ENCODE data around the gene WDR45.

Gene WDR45

DNA sequence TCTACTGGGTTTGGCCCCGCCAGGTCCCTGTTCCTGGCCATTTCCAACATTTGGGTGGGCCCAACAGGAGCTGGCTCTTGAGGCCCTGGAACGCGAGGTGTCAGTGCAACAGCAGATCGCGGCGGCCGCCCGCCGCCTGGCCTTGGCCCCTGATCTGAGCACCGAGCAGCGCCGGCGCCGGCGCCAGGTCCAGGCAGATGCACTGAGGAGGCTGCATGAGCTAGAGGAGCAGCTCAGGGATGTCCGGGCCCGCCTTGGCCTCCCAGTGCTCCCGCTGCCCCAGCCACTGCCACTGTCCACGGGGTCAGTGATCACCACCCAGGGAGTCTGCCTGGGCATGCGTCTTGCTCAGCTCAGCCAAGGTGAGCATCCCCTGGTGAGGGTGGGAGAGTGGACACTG, 15.4 kb downstream of the WDR45 start:
- H3K36me3 ChIP-seq = peaks cover 0 to 21% (median 4%) of the 10 kb centered on the region in 11 experiments; a peak in 6 of 22 replicates
- peaks cover 0 to 31% (median 0%) of the 10 kb centered on the region in 11 experiments; a peak in 7 of 22 replicates for H4K20me1 ChIP-seq
- no peak for TF ChIP-seq Cebpa-rat (IDR thresholded peaks at IDR 0.05)

DNA sequence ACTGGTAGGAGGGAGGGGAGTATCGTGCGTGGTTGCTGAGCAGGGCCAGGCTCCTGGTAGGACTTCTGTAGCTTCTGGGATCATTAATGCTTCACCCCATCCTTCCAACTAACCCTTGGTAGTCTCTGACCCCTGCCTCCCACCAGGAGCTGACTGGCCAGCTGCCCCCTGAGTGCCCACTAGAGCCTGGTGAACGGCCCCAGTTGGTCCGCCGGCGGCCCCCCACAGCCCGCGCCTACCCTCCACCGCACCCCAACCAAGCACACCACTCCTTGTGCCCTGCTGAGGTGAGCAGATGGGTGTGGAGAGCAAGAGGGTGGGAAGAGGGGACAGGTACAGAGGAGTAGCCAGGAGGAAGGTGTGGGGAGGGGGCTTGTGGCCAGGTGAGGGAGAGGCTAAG, 16.0 kb downstream of the WDR45 start:
- Histone ChIP-seq H3K27me3 (peaks cover 2 to 80% (median 24%) of the 10 kb centered on the region in 11 experiments; a peak in 16 of 22 replicates), H3K9ac (no peak overlapping the region), H3K4me2 (no peak overlapping the region), H3K4me3 (no peak overlapping the region), H4K20me1 (peaks cover 0 to 31% (median 0%) of the 10 kb centered on the region in 11 experiments; a peak in 7 of 22 replicates), H3K4me1 (no peaks in the 10 kb centered on the region), H3K36me3 (peaks cover 0 to 16% (median 0%) of the 10 kb centered on the region in 11 experiments; a peak in 6 of 22 replicates), H3K9me3 (replicated peaks in 1 of 11) (no peaks in the 10 kb centered on the region), H3K27ac (no peak overlapping the region)
- no peak for TF ChIP-seq Cebpa-rat (IDR thresholded peaks at IDR 0.05)

More for the DNA sequence above, 15.4 kb downstream of the WDR45 start:
- no peak overlapping the region for H3K4me2 ChIP-seq
- H3K4me1 ChIP-seq = no peaks in the 10 kb centered on the region
- no peak overlapping the region for H3K27ac ChIP-seq
- H3K9ac ChIP-seq = no peak overlapping the region
- peaks cover 0 to 81% (median 22%) of the 10 kb centered on the region in 11 experiments; a peak in 17 of 22 replicates for H3K27me3 ChIP-seq
- no peak overlapping the region for H3K4me3 ChIP-seq
- H3K9me3 ChIP-seq (replicated peaks in 1 of 11) = no peaks in the 10 kb centered on the region

DNA sequence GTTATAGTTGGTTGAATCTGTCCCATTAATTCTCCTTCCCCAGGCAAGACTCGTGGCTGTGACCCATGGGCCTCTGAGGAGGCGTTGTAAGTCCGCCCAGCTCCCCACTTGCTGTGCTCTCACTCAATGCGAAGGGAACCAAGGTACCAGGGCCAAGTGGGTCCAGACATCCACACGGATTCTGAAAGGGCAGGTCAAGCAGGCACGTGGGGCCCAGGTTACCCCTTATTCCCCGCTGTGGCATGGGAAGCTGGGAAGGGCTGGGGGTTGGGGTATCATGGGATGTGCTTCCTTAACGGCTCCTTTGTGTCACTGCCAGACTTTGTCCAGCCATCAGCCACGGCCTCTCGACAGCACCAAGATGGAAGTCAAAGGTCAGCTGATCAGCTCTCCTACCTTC, 17.8 kb downstream of the WDR45 start:
- Histone ChIP-seq H3K9me3 (replicated peaks in 1 of 11) (no peaks in the 10 kb centered on the region), H3K4me1 (no peaks in the 10 kb centered on the region), H3K27ac (no peak overlapping the region), H3K4me3 (no peak overlapping the region), H3K27me3 (peaks cover 4 to 82% (median 39%) of the 10 kb centered on the region in 11 experiments; a peak in 18 of 22 replicates), H4K20me1 (peaks cover 0 to 34% (median 3%) of the 10 kb centered on the region in 11 experiments; a peak in 9 of 22 replicates), H3K9ac (no peak overlapping the region), H3K36me3 (peaks cover 0 to 14% (median 0%) of the 10 kb centered on the region in 11 experiments; a peak in 6 of 22 replicates), H3K4me2 (no peak overlapping the region)
- no peak for TF ChIP-seq Cebpa-rat (IDR thresholded peaks at IDR 0.05)

DNA sequence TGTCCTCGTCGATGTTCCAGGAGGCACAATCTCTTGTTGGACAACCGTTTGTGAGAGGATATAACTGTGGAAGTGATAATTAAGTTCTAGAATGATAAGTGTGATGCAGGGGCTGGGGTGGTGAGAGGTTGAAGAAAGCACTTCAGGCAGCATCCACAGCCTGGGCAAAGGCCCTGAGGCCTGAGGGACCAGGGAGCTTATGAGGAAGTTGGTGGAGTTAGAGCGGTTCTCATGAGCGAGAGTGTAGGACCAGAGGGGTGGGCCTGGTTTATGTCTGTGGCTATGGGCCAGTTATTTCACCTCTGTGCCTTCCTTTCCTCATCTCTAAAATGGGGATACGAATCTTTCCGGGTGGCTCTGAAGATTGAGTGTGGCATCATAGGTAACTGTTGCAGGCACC, 18.2 kb downstream of the WDR45 start:
- Histone ChIP-seq H3K9me3 (replicated peaks in 1 of 11) (no peaks in the 10 kb centered on the region), H3K4me2 (no peak overlapping the region), H3K36me3 (peaks cover 0 to 14% (median 0%) of the 10 kb centered on the region in 11 experiments; a peak in 6 of 22 replicates), H3K9ac (no peak overlapping the region), H4K20me1 (peaks cover 0 to 37% (median 3%) of the 10 kb centered on the region in 11 experiments; a peak in 9 of 22 replicates), H3K27me3 (peaks cover 4 to 82% (median 44%) of the 10 kb centered on the region in 11 experiments; a peak in 18 of 22 replicates), H3K4me3 (no peak overlapping the region), H3K4me1 (no peaks in the 10 kb centered on the region), H3K27ac (no peak overlapping the region)
- no peak for TF ChIP-seq Cebpa-rat (IDR thresholded peaks at IDR 0.05)

DNA sequence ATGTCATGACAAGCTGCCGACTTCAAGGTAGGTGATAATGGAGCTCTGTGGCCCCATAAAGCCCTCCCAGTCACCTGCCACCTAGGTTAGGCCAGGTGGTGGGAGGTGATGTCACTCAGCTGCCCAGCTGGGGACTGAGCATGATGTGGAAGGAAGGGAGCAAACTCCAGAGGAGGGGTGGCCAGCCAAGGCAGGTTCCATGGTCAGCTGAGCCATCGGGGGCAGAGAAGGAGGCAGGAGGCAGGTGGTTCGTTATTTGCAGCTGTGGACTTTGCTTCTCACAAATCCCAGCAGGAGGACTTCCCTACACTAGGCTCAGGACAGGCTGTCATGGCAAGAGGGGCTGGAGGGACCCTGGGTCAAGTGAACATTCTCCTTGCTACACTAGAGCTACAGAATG, 18.8 kb downstream of the WDR45 start:
- Histone ChIP-seq H3K4me2 (no peak overlapping the region), H4K20me1 (peaks cover 0 to 37% (median 3%) of the 10 kb centered on the region in 11 experiments; a peak in 9 of 22 replicates), H3K9me3 (replicated peaks in 1 of 11) (no peaks in the 10 kb centered on the region), H3K4me1 (no peaks in the 10 kb centered on the region), H3K36me3 (peaks cover 0 to 14% (median 0%) of the 10 kb centered on the region in 11 experiments; a peak in 6 of 22 replicates), H3K4me3 (no peak overlapping the region), H3K27ac (no peak overlapping the region), H3K27me3 (peaks cover 4 to 83% (median 49%) of the 10 kb centered on the region in 11 experiments; a peak in 18 of 22 replicates), H3K9ac (no peak overlapping the region)
- no peak for TF ChIP-seq Cebpa-rat (IDR thresholded peaks at IDR 0.05)

DNA sequence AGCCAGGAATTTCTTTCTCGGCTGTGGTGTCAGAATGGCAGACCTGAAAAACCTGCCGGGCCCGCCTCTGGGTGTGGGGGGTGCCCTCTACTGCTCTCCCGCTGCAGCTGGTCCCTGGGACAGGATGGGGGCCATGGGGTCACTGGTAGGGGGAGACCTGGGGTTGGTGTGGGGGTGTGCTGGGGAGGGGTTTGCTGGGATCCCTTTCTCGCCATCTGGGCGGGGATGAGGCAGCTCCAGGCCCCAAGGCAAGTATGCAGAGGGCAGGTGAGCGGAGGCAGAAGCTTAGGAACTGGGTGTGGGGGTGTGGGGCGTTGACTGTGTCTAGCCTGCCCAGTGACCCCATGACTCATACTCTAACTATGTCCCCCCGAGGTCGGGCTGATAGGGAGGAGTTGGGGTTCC, 20.0 kb downstream of the WDR45 start:
- no peak overlapping the region for H3K4me3 ChIP-seq
- TF ChIP-seq Cebpa-rat (IDR thresholded peaks at IDR 0.05) = no peak
- H3K9me3 ChIP-seq (replicated peaks in 1 of 11) = peaks cover 0 to 2% (median 0%) of the 10 kb centered on the region in 11 experiments; a peak in 2 of 22 replicates
- no peak overlapping the region for H3K4me2 ChIP-seq
- peaks cover 0 to 11% (median 0%) of the 10 kb centered on the region in 11 experiments; a peak in 5 of 22 replicates for H3K36me3 ChIP-seq
- peaks cover 4 to 85% (median 62%) of the 10 kb centered on the region in 11 experiments; a peak in 18 of 22 replicates for H3K27me3 ChIP-seq
- H3K27ac ChIP-seq = no peak overlapping the region
- H3K9ac ChIP-seq = no peak overlapping the region
- H3K4me1 ChIP-seq = peaks cover 2 to 8% (median 4%) of the 10 kb centered on the region in 10 experiments; a peak in 13 of 20 replicates
- peaks cover 0 to 37% (median 3%) of the 10 kb centered on the region in 11 experiments; a peak in 9 of 22 replicates for H4K20me1 ChIP-seq

DNA sequence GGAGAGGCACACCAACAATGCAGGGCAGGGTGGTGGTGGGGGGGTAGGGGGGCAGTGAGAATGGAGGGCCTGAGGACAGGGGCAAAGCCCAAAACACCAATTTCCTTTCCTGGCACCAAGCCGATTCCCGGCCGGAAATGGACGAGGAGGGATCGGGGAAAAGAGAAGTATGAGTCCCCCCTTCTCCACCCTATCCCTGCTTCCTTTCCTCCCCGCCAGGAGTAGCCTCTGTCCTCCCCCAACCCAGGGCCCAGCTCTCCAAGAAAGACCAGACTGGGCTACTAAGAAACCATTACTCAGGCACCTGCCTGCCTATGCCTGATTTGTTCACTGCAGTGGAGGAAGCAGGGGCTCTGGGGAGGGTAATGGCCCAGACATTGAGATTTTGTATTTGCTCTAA, 20.5 kb downstream of the WDR45 start:
- H3K36me3 ChIP-seq = peaks cover 0 to 7% (median 0%) of the 10 kb centered on the region in 11 experiments; a peak in 3 of 22 replicates
- TF ChIP-seq Cebpa-rat (IDR thresholded peaks at IDR 0.05) = no peak
- no peak overlapping the region for H3K4me3 ChIP-seq
- H3K27me3 ChIP-seq = peaks cover 4 to 85% (median 64%) of the 10 kb centered on the region in 11 experiments; a peak in 18 of 22 replicates
- H3K9ac ChIP-seq = no peak overlapping the region
- no peak overlapping the region for H3K27ac ChIP-seq
- peaks cover 0 to 7% (median 0%) of the 10 kb centered on the region in 11 experiments; a peak in 2 of 22 replicates for H3K9me3 ChIP-seq (replicated peaks in 1 of 11)
- H3K4me1 ChIP-seq = peaks cover 7 to 13% (median 9%) of the 10 kb centered on the region in 10 experiments; a peak in 15 of 20 replicates
- peaks cover 0 to 37% (median 3%) of the 10 kb centered on the region in 11 experiments; a peak in 9 of 22 replicates for H4K20me1 ChIP-seq
- no peak overlapping the region for H3K4me2 ChIP-seq

DNA sequence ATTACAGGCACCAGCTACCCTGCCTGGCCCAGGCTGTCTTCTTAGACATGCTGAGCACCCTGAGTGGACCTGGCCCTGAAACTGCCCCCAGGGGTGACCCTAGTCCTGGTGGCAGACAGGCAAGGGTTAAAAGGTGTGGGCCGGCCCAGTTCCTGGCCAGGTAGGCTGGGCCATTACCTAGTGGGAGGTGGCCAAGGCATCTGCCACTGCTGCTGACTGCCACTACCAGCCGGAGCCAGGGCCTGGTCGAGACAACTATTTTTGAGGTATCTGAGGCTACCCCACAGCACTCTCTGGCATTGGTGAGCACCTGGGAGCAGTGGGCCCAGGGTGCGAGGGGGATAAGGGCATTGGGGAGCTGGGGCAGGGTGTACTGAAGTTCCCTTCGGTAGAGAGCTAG, 20.9 kb downstream of the WDR45 start, which contains the start of gene CCDC120:
Gene CCDC120 (plus strand): TSS at position 206 of the 400 bp plus-strand sequence. CDS start 3,043 bp downstream, outside the sequence.
- Histone ChIP-seq H3K4me1 (peaks cover 10 to 17% (median 12%) of the 10 kb centered on the region in 10 experiments; a peak in 17 of 20 replicates), H4K20me1 (peaks cover 0 to 35% (median 3%) of the 10 kb centered on the region in 11 experiments; a peak in 9 of 22 replicates), H3K27ac (no peak within 1 kb of the TSS), H3K4me3 (no peak within 1 kb of the TSS), H3K9ac (no peak within 1 kb of the TSS), H3K9me3 (replicated peaks in 1 of 11) (peaks cover 0 to 11% (median 0%) of the 10 kb centered on the region in 11 experiments; a peak in 3 of 22 replicates), H3K36me3 (peaks cover 0 to 7% (median 0%) of the 10 kb centered on the region in 11 experiments; a peak in 3 of 22 replicates), H3K4me2 (no peak within 1 kb of the TSS), H3K27me3 (peaks cover 4 to 85% (median 64%) of the 10 kb centered on the region in 11 experiments; a peak in 18 of 22 replicates)
- no peak for TF ChIP-seq Cebpa-rat (IDR thresholded peaks at IDR 0.05)
